NCI-H146 (cell line): ENCODE results near the gene LRRN4CL.
A peak's percentile ranks its signal among the peaks of the same experiment; 100 is the strongest.

Source experiments
- DNase-seq: peaks from one replicate; lab custom pipeline; 2025; lab: John Stamatoyannopoulos, UW

Gene LRRN4CL

GRCh38 chr11:62646825-62647608 lies 42.3 kb downstream of the LRRN4CL start:
- DNase-seq, result no peak

- DNase-seq, result peak; percentile 99
Observed at GRCh38 chr11:62645946-62646824, 43.1 kb downstream of the LRRN4CL start, which contains the start of gene GANAB. GANAB (minus strand) TSS chr11:62646613; CDS start chr11:62646599, 14 bp downstream.

- DNase-seq, result peak; percentile 13
Observed at GRCh38 chr11:62645671-62645945, 43.7 kb downstream of the LRRN4CL start.

GRCh38 chr11:62644220-62644619 lies 45.1 kb downstream of the LRRN4CL start:
- DNase-seq, result no peak
